Renal cortical epithelial cell (primary cell): ENCODE measurements around the gene AGAP4. TPM values are rescaled to one million over a fixed set of nuclear protein-coding genes. Genes with fewer than 3 reads are reported as not detected.
"Not testable (repeated sequence)": the region's sequence is repeated elsewhere in the genome, so short reads cannot be mapped to it uniquely, and the experiment has no call there.

Experiments used
- DNase-seq: peaks from one replicate; pipeline ENCODE4 v3.0.0-alpha.2; 2011; ENCODE audit warnings: low read depth
- total RNA-seq: library from RNA; depleted of rRNA; stranded (reverse); fragments of >200 nt; gene quantifications from 2 replicates; pipeline ENCODE4 v1.2.3, GENCODE V29; 2014

The AGAP4 gene
- total RNA-seq, result 0.35 and 5.9 TPM in 2 replicates

- DNase-seq, result not testable (repeated sequence)
These were observed at the start of gene AGAP4 for GRCh38 chr10:45847400-45847799. Gene AGAP4 (minus strand): TSS chr10:45847500. CDS start chr10:45847347, 153 bp downstream.

GRCh38 chr10:45890721-45891120, 43.4 kb upstream of the AGAP4 start:
- DNase-seq, result not testable (repeated sequence)

GRCh38 chr10:45889539-45890230, 42.4 kb upstream of the AGAP4 start:
- DNase-seq, result not testable (repeated sequence)

- not testable (repeated sequence) for DNase-seq
These were observed 35.6 kb upstream of the AGAP4 start for GRCh38 chr10:45882880-45883279.

- DNase-seq, result not testable (repeated sequence)
These were observed 18.1 kb upstream of the AGAP4 start for GRCh38 chr10:45865404-45865803.

GRCh38 chr10:45864264-45864663, 17.0 kb upstream of the AGAP4 start:
- not testable (repeated sequence) for DNase-seq

- DNase-seq, result not testable (repeated sequence)
These were observed 16.3 kb upstream of the AGAP4 start for GRCh38 chr10:45863632-45864031.

- DNase-seq, result not testable (repeated sequence)
These were observed 10.6 kb upstream of the AGAP4 start for GRCh38 chr10:45857931-45858330.

GRCh38 chr10:45848467-45848866, 1.2 kb upstream of the AGAP4 start:
- DNase-seq, result not testable (repeated sequence)

- not testable (repeated sequence) for DNase-seq
These were observed 24.4 kb downstream of the AGAP4 start for GRCh38 chr10:45822918-45823317.

- not testable (repeated sequence) for DNase-seq
These were observed 27.0 kb downstream of the AGAP4 start for GRCh38 chr10:45820107-45820830.

- DNase-seq, result no peak
These were observed 27.7 kb downstream of the AGAP4 start for GRCh38 chr10:45819552-45819951.

- DNase-seq, result no peak
These were observed 29.4 kb downstream of the AGAP4 start for GRCh38 chr10:45817912-45818311.

GRCh38 chr10:45817130-45817859, 30.0 kb downstream of the AGAP4 start:
- no peak for DNase-seq

- peak; percentile 56 for DNase-seq
These were observed 33.2 kb downstream of the AGAP4 start for GRCh38 chr10:45814146-45814545.

GRCh38 chr10:45812959-45813358, 34.3 kb downstream of the AGAP4 start:
- DNase-seq, result not testable (repeated sequence)

GRCh38 chr10:45811075-45811474, 36.2 kb downstream of the AGAP4 start:
- DNase-seq, result no peak

- no peak for DNase-seq
These were observed 37.5 kb downstream of the AGAP4 start for GRCh38 chr10:45809837-45810236.

GRCh38 chr10:45804996-45805395, 42.3 kb downstream of the AGAP4 start:
- not testable (repeated sequence) for DNase-seq

- DNase-seq, result peak; percentile 84
These were observed 44.0 kb downstream of the AGAP4 start for GRCh38 chr10:45803060-45804010.

GRCh38 chr10:45794761-45795160, 52.5 kb downstream of the AGAP4 start:
- DNase-seq, result peak; percentile 26
